A673 (cell line): ENCODE measurements around the gene GAS7. TPM values are rescaled to one million over a fixed set of nuclear protein-coding genes. Genes with fewer than 3 reads are reported as not detected.

Experiments
- BruUV-seq: library from RNA; stranded (reverse); fragments of 400-500 nt; replicated peaks from 2 replicates; lab custom pipeline; 2021; lab: Mats Ljungman, UMichigan
- CTCF ChIA-PET: fragments of 300-600 bp; sonication (Branson Sonifier 250); formaldehyde crosslinking; loops from one replicate; lab custom pipeline; 2022; ENCODE audit warnings: antibody characterized with exemption; lab: Charles Lee
- POLR2A ChIA-PET: fragments of 300-600 bp; sonication (Branson Sonifier 250); formaldehyde crosslinking; loops from one replicate; lab custom pipeline; 2022; ENCODE audit warnings: antibody characterized with exemption; ENCODE audit not compliant: low non-redundant PET; lab: Charles Lee
- DNase-seq: peaks from one replicate; pipeline ENCODE4 v3.0.0-alpha.2; 2015; ENCODE audit warnings: low spot score
- H3K27ac ChIP-seq: fragments of 200-600 bp; sonication (generic); 2 replicates; pipeline ENCODE4 v1.5.1; 2016; ENCODE audit warnings: mixed run types, low read depth, mild to moderate bottlenecking, mixed read lengths, antibody characterized with exemption, low read length; ENCODE audit not compliant: poor library complexity, severe bottlenecking
- H3K27me3 ChIP-seq: fragments of 200-600 bp; sonication (generic); replicated peaks from 2 replicates; pipeline ENCODE4 v1.6.1; 2017; ENCODE audit warnings: mixed run types, low read depth, mild to moderate bottlenecking, mixed read lengths, antibody characterized with exemption, low read length; ENCODE audit not compliant: insufficient read depth, poor library complexity
- H3K36me3 ChIP-seq: fragments of 200-600 bp; sonication (generic); 2 replicates; pipeline ENCODE4 v1.6.1; 2016; ENCODE audit warnings: mixed run types, mild to moderate bottlenecking, mixed read lengths, antibody characterized with exemption, low read length; ENCODE audit not compliant: insufficient read depth, poor library complexity, severe bottlenecking
- H3K4me1 ChIP-seq: fragments of 200-600 bp; sonication (generic); 2 replicates; pipeline ENCODE4 v1.6.1; 2017; ENCODE audit warnings: mixed run types, mild to moderate bottlenecking, mixed read lengths, antibody characterized with exemption, low read length; ENCODE audit not compliant: insufficient read depth, poor library complexity, severe bottlenecking
- H3K4me3 ChIP-seq: fragments of 200-600 bp; sonication (generic); 2 replicates; pipeline ENCODE4 v1.5.1; 2016; ENCODE audit warnings: low read depth, mixed run types, mild to moderate bottlenecking, mixed read lengths, low read length; ENCODE audit not compliant: poor library complexity, severe bottlenecking
- H3K9me3 ChIP-seq: fragments of 200-600 bp; sonication (generic); 2 replicates; pipeline ENCODE4 v1.6.1; 2016; ENCODE audit warnings: mixed run types, low read depth, mild to moderate bottlenecking, mixed read lengths, antibody characterized with exemption, low read length; ENCODE audit not compliant: poor library complexity, severe bottlenecking
- EZH2 ChIP-seq: fragments of 200-600 bp; sonication (generic); IDR thresholded peaks from 2 replicates; pipeline ENCODE4 v1.6.1; 2017; ENCODE audit warnings: borderline replicate concordance, low read depth, mild to moderate bottlenecking, mixed read lengths, antibody characterized with exemption, low read length; ENCODE audit not compliant: poor library complexity, severe bottlenecking
- intact Hi-C: fragments of 100-400 bp; cut with micrococcal nuclease; formaldehyde crosslinking; loops from one replicate; pipeline ENCODE4 v1.10.0; 2022; ENCODE audit not compliant: unreplicated experiment
- total RNA-seq: library from RNA; stranded (reverse); gene quantifications from 2 replicates; pipeline ENCODE4 v1.2.3, GENCODE V29; 2021
- TF ChIP-seq, protein P1 (sequence below): fragments of 300-800, 200-600 bp; sonication (generic); conservative IDR thresholded peaks from 2 replicates; pipeline ENCODE4 v1.5.1; 2017; ENCODE audit warnings: low read depth, mild to moderate bottlenecking, antibody characterized with exemption, low read length, moderate library complexity, mixed read lengths

GAS7 gene
- total RNA-seq, 1 experiment from 2014 or later, result 2.3 TPM

DNA sequence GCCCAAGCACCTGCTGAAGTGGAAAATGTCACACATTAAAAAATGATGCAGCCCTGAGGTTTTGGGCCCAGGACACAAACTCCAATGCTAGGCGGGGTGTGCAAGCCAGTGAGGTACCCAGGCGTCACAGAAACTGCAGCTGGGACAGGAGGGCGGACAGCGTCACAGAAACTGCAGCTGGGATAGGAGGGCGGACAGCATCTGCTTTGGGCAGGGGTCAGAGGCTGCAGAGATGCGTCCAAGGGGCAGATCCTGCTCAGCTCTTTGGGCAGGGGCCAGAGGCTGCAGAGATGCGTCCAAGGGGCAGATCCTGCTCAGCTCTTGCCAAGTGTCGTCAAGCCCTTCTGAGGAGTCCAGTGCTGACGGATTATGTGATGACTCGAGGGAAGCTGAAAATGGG, 249.5 kb downstream of the GAS7 start:
- Histone ChIP-seq H3K4me1 (no peaks in the 10 kb centered on the region), H3K36me3 (no peaks in the 10 kb centered on the region), H3K27me3 (no peaks in the 10 kb centered on the region), H3K4me3 (no peak overlapping the region), H3K9me3 (no peaks in the 10 kb centered on the region), H3K27ac (no peak overlapping the region)
- intact Hi-C loops, result no loop called here
- no peak for TF ChIP-seq EZH2
- TF ChIP-seq, protein P1, sequence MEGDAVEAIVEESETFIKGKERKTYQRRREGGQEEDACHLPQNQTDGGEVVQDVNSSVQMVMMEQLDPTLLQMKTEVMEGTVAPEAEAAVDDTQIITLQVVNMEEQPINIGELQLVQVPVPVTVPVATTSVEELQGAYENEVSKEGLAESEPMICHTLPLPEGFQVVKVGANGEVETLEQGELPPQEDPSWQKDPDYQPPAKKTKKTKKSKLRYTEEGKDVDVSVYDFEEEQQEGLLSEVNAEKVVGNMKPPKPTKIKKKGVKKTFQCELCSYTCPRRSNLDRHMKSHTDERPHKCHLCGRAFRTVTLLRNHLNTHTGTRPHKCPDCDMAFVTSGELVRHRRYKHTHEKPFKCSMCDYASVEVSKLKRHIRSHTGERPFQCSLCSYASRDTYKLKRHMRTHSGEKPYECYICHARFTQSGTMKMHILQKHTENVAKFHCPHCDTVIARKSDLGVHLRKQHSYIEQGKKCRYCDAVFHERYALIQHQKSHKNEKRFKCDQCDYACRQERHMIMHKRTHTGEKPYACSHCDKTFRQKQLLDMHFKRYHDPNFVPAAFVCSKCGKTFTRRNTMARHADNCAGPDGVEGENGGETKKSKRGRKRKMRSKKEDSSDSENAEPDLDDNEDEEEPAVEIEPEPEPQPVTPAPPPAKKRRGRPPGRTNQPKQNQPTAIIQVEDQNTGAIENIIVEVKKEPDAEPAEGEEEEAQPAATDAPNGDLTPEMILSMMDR, result no peak
- no TSS peak for BruUV-seq
- no peak for DNase-seq
- CTCF ChIA-PET, result no interaction called here
- POLR2A ChIA-PET, result no interaction called here

DNA sequence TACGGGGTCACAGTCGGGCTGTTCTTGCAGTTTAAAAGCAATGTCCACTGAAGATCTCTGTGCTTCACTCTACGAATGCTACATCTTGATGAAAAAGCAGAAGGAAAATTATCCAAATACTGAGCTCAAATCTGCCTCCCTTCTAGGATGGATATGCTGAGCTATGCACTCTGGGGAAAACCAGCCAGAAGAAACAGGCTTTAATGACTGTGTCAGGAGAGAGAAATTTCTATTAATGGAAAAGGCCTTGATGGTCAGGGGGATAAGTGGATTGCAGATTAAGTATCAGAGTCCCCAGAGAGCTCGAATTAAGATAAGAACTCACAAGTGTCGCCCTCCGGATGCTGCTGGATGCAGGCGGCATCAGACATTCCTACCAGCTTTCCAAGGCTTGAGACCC, 253.7 kb downstream of the GAS7 start:
- Histone ChIP-seq H3K27ac (no peak overlapping the region), H3K4me1 (no peaks in the 10 kb centered on the region), H3K27me3 (no peaks in the 10 kb centered on the region), H3K4me3 (no peak overlapping the region), H3K9me3 (no peaks in the 10 kb centered on the region), H3K36me3 (no peaks in the 10 kb centered on the region)
- intact Hi-C loops, result no loop called here
- TF ChIP-seq, protein P1, result no peak
- no peak for TF ChIP-seq EZH2
- POLR2A ChIA-PET, result interaction anchor here (0.6 kb wide), 1 partner anchor 23 kb away, joined by 3 read pairs; no protein-coding TSS in a partner anchor
- CTCF ChIA-PET, result no interaction called here
- BruUV-seq, result no TSS peak
- no peak for DNase-seq

DNA sequence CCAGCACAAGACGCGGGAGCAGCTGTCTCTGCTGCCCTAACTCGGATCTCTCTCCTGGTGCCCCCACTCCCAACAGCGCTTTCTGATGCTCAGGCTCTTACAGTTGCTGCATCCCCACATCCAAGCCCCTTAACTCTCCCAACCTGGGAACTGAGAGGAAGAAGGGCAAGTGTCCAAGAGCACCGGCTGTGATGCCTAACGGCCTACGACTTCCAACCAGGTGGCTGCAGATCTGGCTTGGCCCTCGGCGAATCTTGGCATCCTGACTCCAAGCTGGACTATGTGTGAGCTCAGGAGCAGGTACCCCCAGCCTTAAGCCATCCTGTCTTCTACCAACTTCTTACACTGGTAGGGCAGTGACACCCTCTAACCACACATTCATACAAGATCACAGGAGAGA, 255.1 kb downstream of the GAS7 start:
- ChIA-PET CTCF (no interaction called here), POLR2A (no interaction called here)
- no peaks in the 10 kb centered on the region for H3K9me3 ChIP-seq
- no peaks in the 10 kb centered on the region for H3K36me3 ChIP-seq
- H3K4me3 ChIP-seq, result no peak overlapping the region
- TF ChIP-seq, protein P1, result no peak
- no peak for TF ChIP-seq EZH2
- DNase-seq, result no peak
- no peaks in the 10 kb centered on the region for H3K4me1 ChIP-seq
- BruUV-seq, result no TSS peak
- no peaks in the 10 kb centered on the region for H3K27me3 ChIP-seq
- intact Hi-C loops, result no loop called here
- H3K27ac ChIP-seq, result no peak overlapping the region
